GM19395 (cell line): Measurements from ENCODE around the gene KLHL15.
"Not testable (repeated sequence)": the region's sequence is repeated elsewhere in the genome, so short reads cannot be mapped to it uniquely, and the experiment has no call there.

ENCODE experiments used
- ATAC-seq: cut with Tn5 transposase; IDR thresholded peaks from one replicate; pipeline ENCODE4 v1.9.1; 2021; ENCODE audit warnings: mild to moderate bottlenecking, moderate library complexity; ENCODE audit not compliant: unreplicated experiment

The KLHL15 gene

GRCh38 chrX:24019448-24019847, 7.5 kb downstream of the KLHL15 start:
- no peak for ATAC-seq

GRCh38 chrX:24018809-24019208, 8.2 kb downstream of the KLHL15 start:
- ATAC-seq: no peak

- ATAC-seq: no peak
Observed at GRCh38 chrX:24017674-24018073, 9.3 kb downstream of the KLHL15 start.

- ATAC-seq: peak; percentile 81
Observed at GRCh38 chrX:24014388-24015018, 12.5 kb downstream of the KLHL15 start.

GRCh38 chrX:24012266-24012665, 14.7 kb downstream of the KLHL15 start:
- ATAC-seq: no peak

- ATAC-seq: no peak
Observed at GRCh38 chrX:24005867-24006266, 21.1 kb downstream of the KLHL15 start.

- ATAC-seq: no peak
Observed at GRCh38 chrX:24005028-24005427, 22.0 kb downstream of the KLHL15 start.

GRCh38 chrX:24002792-24003191, 24.2 kb downstream of the KLHL15 start:
- ATAC-seq: no peak

- peak; percentile 74 for ATAC-seq
Observed at GRCh38 chrX:24002167-24002566, 24.8 kb downstream of the KLHL15 start.

GRCh38 chrX:23999671-24000070, 27.3 kb downstream of the KLHL15 start:
- ATAC-seq: no peak

GRCh38 chrX:23993012-23993633, 33.9 kb downstream of the KLHL15 start:
- no peak for ATAC-seq

GRCh38 chrX:23992431-23992830, 34.6 kb downstream of the KLHL15 start:
- no peak for ATAC-seq

- no peak for ATAC-seq
Observed at GRCh38 chrX:23990455-23990854, 36.5 kb downstream of the KLHL15 start.

- no peak for ATAC-seq
Observed at GRCh38 chrX:23989689-23990088, 37.3 kb downstream of the KLHL15 start.

- ATAC-seq: no peak
Observed at GRCh38 chrX:23982891-23983290, 44.1 kb downstream of the KLHL15 start.

- ATAC-seq: no peak
Observed at GRCh38 chrX:23981711-23982110, 45.3 kb downstream of the KLHL15 start.

- ATAC-seq: no peak
Observed at GRCh38 chrX:23981222-23981621, 45.8 kb downstream of the KLHL15 start.

- ATAC-seq: no peak
Observed at GRCh38 chrX:23980011-23980441, 47.0 kb downstream of the KLHL15 start.

- ATAC-seq: no peak
Observed at GRCh38 chrX:23978491-23978890, 48.5 kb downstream of the KLHL15 start.

- not testable (repeated sequence) for ATAC-seq
Observed at GRCh38 chrX:23965630-23966029, 61.4 kb downstream of the KLHL15 start.

- no peak for ATAC-seq
Observed at GRCh38 chrX:23964191-23964590, 62.8 kb downstream of the KLHL15 start.

- ATAC-seq: no peak
Observed at GRCh38 chrX:23959781-23960180, 67.2 kb downstream of the KLHL15 start.

- ATAC-seq: no peak
Observed at GRCh38 chrX:23954396-23954795, 72.6 kb downstream of the KLHL15 start.
